Muscle layer of colon (tissue), 2 donors: ENCODE data around the gene PSD.

ENCODE experiments used
- H3K27ac ChIP-seq: one replicate; pipeline ENCODE4 v1.7.0; 2013; ENCODE audit warnings: low read depth, mild to moderate bottlenecking, low read length, moderate library complexity
- H3K27me3 ChIP-seq, 2 donors: one replicate each; pipeline ENCODE4 v1.7.0; 2013; ENCODE audit warnings: low read length in 2 of 2, mild to moderate bottlenecking in 2 of 2; ENCODE audit not compliant: insufficient read depth in 2 of 2, control insufficient read depth in 1 of 2
- H3K36me3 ChIP-seq: one replicate; pipeline ENCODE4 v1.7.0; 2013; ENCODE audit warnings: mild to moderate bottlenecking, low read length; ENCODE audit not compliant: insufficient read depth
- H3K4me1 ChIP-seq: one replicate; pipeline ENCODE4 v1.7.0; 2013; ENCODE audit warnings: mild to moderate bottlenecking, low read length; ENCODE audit not compliant: insufficient read depth
- H3K4me3 ChIP-seq, 2 donors: one replicate each; pipeline ENCODE4 v1.7.0; 2013; ENCODE audit warnings: low read length in 2 of 2, low read depth in 1 of 2, mild to moderate bottlenecking in 1 of 2, moderate library complexity in 1 of 2
- H3K9ac ChIP-seq: one replicate; pipeline ENCODE4 v1.7.0; 2013; ENCODE audit warnings: low read length
- H3K9me3 ChIP-seq: one replicate; pipeline ENCODE4 v1.7.0; 2013; ENCODE audit warnings: mild to moderate bottlenecking, low read length
- donor health status: abdominal sarcoma.
- donor health status: Adenocarcinoma of cecum.

PSD gene

DNA sequence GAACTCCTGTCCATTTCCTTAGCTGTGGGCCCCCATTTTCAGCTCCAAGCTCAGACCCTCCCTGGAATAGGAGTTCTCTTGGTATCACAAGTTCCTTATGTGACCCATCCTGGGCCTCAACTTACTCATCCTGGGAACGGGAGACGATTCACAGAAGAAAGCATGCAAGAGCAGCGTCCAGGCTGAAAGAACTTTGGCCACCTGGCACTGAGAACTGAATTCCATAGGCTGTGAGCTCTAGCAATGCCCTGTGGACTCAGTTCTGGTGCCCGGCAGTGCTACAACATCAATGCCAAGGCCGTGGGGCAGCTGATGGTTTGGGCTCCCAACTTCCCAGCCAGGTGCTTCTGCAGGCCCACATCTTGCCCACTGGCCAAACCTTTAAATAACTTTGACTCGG, 17.7 kb upstream of the PSD start:
- Histone ChIP-seq H3K4me3 (no peak overlapping the region), H3K4me1 (peaks cover 7% of the 10 kb centered on the region), H3K9ac (no peak overlapping the region), H3K36me3 (no peaks in the 10 kb centered on the region), H3K27ac (no peak overlapping the region), H3K27me3 (peaks cover 4% of the 10 kb centered on the region in 2 donors), H3K9me3 (no peaks in the 10 kb centered on the region)

DNA sequence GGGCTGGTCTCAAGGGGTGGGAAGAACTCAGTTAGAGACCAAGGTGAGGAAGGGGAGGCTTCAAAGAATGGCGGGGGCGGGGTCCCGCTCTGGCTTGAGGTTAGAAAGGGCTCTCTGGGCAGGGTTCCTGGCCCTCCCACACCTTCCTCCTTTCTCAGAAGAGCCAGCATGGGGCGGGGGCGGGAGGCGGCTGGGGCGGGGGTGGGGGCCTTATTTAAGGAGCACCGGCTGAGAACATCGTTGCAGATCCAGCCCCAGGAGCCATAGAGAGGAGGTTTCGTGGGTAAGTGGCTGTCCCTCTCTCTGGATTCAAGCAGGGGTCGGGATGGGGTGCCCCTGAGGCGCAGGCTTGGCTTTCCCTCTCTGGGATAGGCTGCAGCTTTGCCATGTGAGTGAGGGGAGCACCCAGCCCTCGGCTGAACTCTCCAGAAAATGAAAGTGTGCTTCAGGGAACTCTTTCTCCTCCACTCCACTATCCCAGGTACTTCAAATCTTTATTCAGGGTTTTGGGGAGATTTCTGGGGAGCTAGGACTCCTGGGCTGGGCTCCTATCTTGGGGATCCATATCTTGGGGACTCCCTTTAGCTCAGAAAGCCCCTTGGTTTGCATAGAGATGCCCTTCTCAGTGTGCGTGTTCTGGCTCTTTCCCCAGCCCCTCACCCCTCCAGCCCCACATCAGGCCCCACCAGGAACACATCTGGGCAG, 17.1 kb upstream of the PSD start:
- H3K9ac ChIP-seq, result no peak overlapping the region
- no peaks in the 10 kb centered on the region for H3K36me3 ChIP-seq
- H3K4me3 ChIP-seq, result no peak overlapping the region
- H3K9me3 ChIP-seq, result no peaks in the 10 kb centered on the region
- H3K27ac ChIP-seq, result peak overlapping the region; percentile 63
- H3K27me3 ChIP-seq, result peaks cover 4% of the 10 kb centered on the region in 2 donors
- H3K4me1 ChIP-seq, result peaks cover 8% of the 10 kb centered on the region

DNA sequence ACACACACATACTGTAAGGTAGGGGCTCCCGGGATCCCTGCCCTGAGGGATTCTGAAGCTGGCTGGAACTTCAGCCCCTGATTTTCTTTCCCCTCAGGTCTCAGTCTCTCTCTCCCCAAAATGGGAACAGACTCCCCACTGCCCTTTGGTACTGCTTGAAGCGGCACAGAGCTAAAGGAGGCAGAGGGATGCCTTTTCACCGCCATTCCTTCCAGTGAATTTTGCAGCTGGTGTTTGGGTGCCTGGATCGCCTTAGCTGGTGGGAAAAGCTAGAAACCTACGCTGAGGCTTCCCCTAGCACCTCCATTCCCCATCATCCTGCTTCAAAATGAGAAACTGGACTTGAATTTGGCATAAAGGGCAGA, 16.5 kb upstream of the PSD start:
- peaks cover 4% of the 10 kb centered on the region in 2 donors for H3K27me3 ChIP-seq
- H3K36me3 ChIP-seq, result no peaks in the 10 kb centered on the region
- H3K9me3 ChIP-seq, result no peaks in the 10 kb centered on the region
- peak overlapping the region; percentile 63 for H3K27ac ChIP-seq
- H3K9ac ChIP-seq, result no peak overlapping the region
- H3K4me1 ChIP-seq, result peaks cover 8% of the 10 kb centered on the region
- no peak overlapping the region for H3K4me3 ChIP-seq

DNA sequence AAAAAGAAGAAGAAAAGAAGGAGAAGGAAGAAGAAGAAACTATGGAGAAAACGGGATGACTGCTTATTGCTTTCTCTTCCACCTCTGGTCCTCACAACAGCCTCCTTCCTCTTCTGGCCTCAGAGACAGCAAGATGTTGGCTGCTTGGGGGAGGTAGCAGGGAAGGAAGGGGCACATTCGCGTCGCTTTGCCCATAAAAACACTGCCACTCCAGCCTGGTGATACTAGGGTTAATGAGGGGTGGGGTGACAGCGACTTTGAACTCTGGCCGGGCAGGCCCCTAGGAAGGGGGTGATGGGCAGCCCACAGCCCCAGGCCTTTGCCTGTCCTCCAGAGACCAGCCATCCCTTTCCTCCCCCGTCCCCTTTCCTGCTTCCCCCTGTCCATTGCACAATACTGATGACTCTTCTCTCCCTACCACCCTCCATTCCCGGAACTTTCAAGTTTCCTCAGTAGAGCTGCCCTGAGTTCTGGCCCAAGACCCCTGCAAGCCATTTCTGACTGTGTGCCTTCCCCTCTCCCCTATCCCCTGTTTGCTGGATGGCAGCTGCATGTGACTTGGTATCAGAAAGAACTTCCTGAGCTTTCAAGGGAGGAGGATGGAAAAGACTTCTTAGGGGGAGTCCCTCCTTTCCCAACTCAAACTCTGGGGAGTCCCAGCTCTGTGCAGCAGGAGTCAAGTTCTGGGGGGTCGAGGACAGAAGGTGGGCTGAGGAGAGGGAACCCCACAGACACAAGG, 16.0 kb upstream of the PSD start:
- no peaks in the 10 kb centered on the region for H3K9me3 ChIP-seq
- H3K27ac ChIP-seq, result peak overlapping the region; percentile 63
- peaks cover 4% of the 10 kb centered on the region in 2 donors for H3K27me3 ChIP-seq
- H3K36me3 ChIP-seq, result no peaks in the 10 kb centered on the region
- H3K9ac ChIP-seq, result no peak overlapping the region
- H3K4me1 ChIP-seq, result peaks cover 8% of the 10 kb centered on the region
- H3K4me3 ChIP-seq, result no peak overlapping the region

DNA sequence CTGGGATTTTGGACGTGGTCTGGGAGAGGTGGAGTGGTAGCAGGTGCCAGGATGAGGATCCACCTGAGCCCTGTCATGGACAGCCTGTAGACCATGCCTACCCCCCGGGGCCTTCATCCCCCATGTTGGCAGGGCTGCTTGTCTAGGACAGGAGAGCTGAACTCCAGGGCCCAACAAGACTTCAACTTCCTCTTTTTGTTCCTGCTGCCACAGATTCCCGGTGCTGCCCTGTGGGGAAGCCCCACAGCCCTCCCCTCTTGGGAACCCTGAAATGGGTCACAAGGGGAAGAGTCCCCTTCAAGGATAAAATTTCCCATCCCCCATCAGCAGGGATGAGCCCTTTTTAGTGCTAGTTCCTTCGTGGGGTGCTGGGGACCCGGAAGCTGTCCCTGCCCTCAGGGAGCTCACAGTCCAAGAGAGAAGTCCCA, 15.0 kb upstream of the PSD start:
- no peak overlapping the region for H3K27ac ChIP-seq
- H3K36me3 ChIP-seq, result no peaks in the 10 kb centered on the region
- H3K27me3 ChIP-seq, result peaks cover 4% of the 10 kb centered on the region in 2 donors
- H3K9me3 ChIP-seq, result no peaks in the 10 kb centered on the region
- H3K9ac ChIP-seq, result no peak overlapping the region
- no peak overlapping the region for H3K4me3 ChIP-seq
- peaks cover 8% of the 10 kb centered on the region for H3K4me1 ChIP-seq

DNA sequence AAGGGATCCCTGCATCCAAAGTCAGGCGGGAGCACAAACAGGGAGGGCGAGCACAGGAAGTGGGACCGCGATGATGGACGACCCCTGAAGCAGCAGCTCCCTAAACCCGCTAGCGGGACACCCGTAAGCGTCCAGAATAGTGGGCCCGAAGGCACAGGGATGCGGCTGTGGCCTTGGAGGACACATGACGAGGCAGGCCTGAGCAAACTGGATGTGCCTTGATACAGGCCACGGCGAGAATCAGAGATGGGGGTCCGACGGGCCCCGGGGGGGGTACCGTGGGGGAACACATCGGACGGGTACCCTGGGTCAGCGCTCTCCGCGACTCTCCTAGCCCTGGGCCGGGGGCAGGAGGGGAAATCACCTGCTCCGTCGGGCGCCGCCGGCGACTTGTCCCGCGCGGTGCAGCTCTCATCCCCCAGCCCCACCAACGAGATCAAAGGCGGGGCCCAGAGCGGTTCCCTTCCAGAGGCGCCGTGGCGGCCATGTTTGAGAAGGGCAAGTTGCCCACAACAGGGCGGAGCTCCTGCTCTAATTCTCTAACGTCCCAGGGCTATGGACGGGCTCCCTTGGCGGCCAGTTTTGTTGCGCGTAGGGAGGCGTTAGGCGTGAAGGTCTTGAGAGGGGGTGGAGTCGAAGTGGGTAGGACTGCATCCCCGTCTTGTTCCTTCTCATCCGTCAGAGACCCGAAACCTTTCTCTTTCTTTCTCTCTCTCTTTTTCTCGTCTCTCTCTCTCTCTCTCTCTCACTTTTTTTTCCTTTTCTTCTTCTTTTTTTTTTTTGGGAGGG, 13.8 kb upstream of the PSD start, which contains the start of gene CUEDC2:
Gene CUEDC2, minus strand, starts transcription at position 413 of the 789 bp plus-strand sequence. CDS start 7,386 bp downstream, outside the sequence.
- peak within 1 kb of the TSS; percentile 98 for H3K9ac ChIP-seq
- H3K27me3 ChIP-seq, result peaks cover 4% of the 10 kb centered on the region in 2 donors
- no peaks in the 10 kb centered on the region for H3K9me3 ChIP-seq
- H3K36me3 ChIP-seq, result no peaks in the 10 kb centered on the region
- peaks cover 8% of the 10 kb centered on the region for H3K4me1 ChIP-seq
- H3K27ac ChIP-seq, result peak within 1 kb of the TSS; percentile 79
- H3K4me3 ChIP-seq, result peak within 1 kb of the TSS; percentile 85 to 98

DNA sequence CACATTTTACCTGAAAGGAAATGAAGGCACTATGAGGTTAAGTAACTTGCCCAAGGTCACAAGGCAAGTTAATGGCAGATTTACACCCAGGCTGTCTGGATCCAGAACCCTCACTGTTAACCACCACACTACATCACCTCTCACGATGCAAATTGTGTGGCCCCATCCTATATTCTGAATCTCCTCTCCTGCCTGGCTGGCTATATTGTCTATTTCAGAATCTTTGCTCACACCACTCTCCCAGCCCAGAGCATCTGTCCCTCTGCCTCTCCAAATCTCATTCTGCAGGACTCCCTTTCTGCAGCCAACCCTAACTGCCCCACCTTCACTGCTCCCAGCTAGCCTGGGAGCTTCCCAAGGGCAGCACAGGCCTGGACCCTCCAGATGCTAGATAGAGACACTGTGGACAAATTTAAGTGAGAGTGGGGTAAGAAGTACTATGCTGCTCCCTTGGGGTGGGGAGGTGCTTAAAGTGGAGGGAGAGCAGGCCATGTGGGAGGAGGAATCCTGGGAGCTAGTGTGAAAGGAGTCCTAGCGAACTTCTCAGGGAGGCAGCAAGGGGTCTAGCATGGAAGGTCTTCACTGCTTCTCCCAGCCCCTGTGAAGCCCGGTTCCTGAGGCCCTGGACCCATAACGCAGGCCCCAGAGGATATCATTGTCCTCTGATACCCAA, 13.0 kb upstream of the PSD start:
- Histone ChIP-seq H3K4me1 (peaks cover 8% of the 10 kb centered on the region), H3K27ac (peak overlapping the region; percentile 79), H3K27me3 (peaks cover 4% of the 10 kb centered on the region in 2 donors), H3K9ac (peak overlapping the region; percentile 98), H3K36me3 (no peaks in the 10 kb centered on the region), H3K9me3 (no peaks in the 10 kb centered on the region), H3K4me3 (peak overlapping the region; percentile 85 to 98)

DNA sequence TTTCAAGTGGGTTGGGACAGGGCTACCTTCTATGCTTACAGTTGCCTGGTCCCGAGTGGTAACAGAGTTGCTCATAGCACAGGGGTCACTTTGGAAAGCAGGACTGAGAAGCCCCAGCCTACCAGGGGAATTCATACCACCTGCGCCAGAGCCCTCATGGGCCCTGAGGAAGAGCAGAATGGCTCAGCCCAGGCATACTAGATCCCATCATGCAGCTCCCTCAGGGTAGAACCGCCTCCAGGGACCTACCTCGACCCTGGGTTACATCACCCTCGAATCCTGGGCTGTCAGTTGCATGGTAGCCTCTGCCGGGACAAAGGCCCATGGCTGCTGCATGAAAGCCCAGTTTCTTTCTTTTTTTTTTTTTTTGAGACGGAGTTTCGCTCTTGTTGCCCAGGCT, 10.9 kb upstream of the PSD start:
- Histone ChIP-seq H3K4me1 (peaks cover 8% of the 10 kb centered on the region), H3K9ac (no peak overlapping the region), H3K9me3 (no peaks in the 10 kb centered on the region), H3K27me3 (peaks cover 3 to 4% of the 10 kb centered on the region in 2 donors), H3K36me3 (peaks cover 2% of the 10 kb centered on the region), H3K27ac (no peak overlapping the region), H3K4me3 (no peak overlapping the region)

DNA sequence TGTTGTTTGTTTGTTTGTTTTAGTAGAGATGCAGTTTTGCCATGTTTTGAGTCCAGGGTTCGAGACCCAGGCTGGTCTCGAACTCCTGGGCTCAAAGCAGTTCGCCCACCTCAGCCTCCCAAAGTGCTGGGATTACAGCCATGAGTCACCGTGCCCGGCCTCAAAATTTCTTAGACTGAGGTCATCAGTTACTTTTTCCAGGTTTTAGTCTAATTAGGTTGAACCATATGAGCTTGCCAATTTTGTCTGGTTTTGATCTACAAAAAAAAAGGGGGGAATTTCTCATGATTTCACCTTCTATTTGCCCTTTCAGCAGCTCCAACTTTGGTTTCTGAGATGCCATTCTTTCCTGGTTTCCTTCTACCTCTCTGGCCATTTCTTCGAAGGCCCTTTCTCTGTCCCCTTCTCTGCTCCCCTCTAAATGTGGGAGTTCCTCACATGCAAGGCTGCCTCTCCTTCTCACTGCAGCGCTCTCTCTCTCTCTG, 8.3 kb upstream of the PSD start:
- H3K27me3 ChIP-seq, result no peaks in the 10 kb centered on the region
- no peak overlapping the region for H3K27ac ChIP-seq
- peaks cover 20% of the 10 kb centered on the region for H3K36me3 ChIP-seq
- H3K4me3 ChIP-seq, result no peak overlapping the region
- H3K9ac ChIP-seq, result no peak overlapping the region
- no peaks in the 10 kb centered on the region for H3K9me3 ChIP-seq
- H3K4me1 ChIP-seq, result peaks cover 19% of the 10 kb centered on the region

DNA sequence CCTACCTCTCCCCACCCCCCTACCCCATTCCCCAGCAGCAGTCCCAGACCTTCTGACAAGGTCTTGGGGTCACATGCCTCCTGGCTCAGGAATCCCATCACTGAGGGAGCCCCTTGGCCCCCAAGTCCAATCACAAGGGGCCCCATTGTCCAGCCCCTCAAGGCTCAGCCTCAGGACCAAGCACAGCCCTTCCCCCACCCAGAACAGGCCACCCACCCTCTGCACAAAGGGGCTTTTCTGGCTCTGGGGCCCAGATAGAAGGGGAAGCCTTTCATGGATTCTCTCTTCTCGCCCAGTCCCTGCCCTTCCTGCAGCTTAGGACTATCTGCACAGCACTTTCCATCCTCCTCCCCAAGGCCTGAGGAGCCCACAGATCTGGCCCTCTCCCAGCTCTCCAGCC, 6.9 kb upstream of the PSD start:
- Histone ChIP-seq H3K27me3 (no peaks in the 10 kb centered on the region), H3K36me3 (peaks cover 20% of the 10 kb centered on the region), H3K9me3 (no peaks in the 10 kb centered on the region), H3K27ac (no peak overlapping the region), H3K9ac (no peak overlapping the region), H3K4me1 (peaks cover 14% of the 10 kb centered on the region), H3K4me3 (no peak overlapping the region)

DNA sequence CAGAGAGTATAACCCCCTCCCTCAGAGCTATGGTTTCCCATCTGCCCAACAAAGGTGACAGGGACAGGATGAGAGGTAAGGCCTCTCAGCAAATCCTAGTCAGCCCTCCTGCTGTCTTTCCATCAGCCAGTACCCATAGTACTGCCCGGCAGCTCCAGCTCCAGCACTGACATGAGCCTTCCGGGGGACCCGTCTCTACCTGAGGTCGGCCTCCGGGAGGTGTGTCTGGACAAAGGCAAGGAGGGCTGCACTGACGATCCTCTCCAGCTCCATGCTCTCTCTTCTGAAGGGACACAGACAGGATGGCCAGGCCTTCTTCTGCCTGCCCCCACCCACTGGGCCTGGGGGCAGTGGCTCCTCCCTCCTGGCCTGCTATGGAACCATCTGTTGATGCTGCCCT, 6.3 kb upstream of the PSD start:
- no peaks in the 10 kb centered on the region for H3K9me3 ChIP-seq
- H3K4me1 ChIP-seq, result peaks cover 19% of the 10 kb centered on the region
- no peak overlapping the region for H3K4me3 ChIP-seq
- peaks cover 20% of the 10 kb centered on the region for H3K36me3 ChIP-seq
- H3K27ac ChIP-seq, result no peak overlapping the region
- H3K27me3 ChIP-seq, result no peaks in the 10 kb centered on the region
- no peak overlapping the region for H3K9ac ChIP-seq
